HFF-Myc (cell line): Measurements from ENCODE around the gene SAP25.
"Not testable (repeated sequence)": the region's sequence is repeated elsewhere in the genome, so short reads cannot be mapped to it uniquely, and the experiment has no call there.

Experiments
- DNase-seq: peaks from one replicate; pipeline ENCODE4 v3.0.0-alpha.2; 2011; ENCODE audit warnings: low read depth; ENCODE audit errors: extremely low read depth
- H3K4me3 ChIP-seq: replicated peaks from 2 replicates; pipeline ENCODE4 v1.5.1; 2011; ENCODE audit warnings: low read depth, mild to moderate bottlenecking, control low read depth, low read length
- TF ChIP-seq, protein P1 (sequence below): IDR thresholded peaks from 2 replicates; pipeline ENCODE4 v1.5.1; 2012; ENCODE audit warnings: mild to moderate bottlenecking, low read depth, low read length, control low read depth; ENCODE audit errors: missing control alignments

Gene SAP25

DNA sequence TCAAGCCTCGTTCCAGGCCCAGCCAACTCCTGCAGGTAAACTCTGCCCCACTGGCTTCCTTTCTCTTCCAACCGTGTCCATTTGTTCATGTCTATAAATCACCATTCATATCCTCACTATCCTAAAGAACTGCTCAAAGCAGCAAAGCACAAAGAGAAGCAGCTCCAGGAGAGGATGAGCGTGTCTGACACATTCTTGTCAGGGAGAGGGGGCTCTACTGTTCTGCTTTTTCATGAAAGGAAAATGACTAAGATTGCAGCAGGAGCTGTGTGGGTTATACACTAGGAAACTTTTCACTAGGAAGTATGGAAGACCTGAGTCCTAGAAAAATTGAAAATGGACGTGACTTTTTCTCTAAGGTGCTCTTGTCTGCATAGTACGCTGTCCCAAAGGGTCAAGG is 18.0 kb downstream of the SAP25 start:
- no peak for DNase-seq
- TF ChIP-seq, protein P1, sequence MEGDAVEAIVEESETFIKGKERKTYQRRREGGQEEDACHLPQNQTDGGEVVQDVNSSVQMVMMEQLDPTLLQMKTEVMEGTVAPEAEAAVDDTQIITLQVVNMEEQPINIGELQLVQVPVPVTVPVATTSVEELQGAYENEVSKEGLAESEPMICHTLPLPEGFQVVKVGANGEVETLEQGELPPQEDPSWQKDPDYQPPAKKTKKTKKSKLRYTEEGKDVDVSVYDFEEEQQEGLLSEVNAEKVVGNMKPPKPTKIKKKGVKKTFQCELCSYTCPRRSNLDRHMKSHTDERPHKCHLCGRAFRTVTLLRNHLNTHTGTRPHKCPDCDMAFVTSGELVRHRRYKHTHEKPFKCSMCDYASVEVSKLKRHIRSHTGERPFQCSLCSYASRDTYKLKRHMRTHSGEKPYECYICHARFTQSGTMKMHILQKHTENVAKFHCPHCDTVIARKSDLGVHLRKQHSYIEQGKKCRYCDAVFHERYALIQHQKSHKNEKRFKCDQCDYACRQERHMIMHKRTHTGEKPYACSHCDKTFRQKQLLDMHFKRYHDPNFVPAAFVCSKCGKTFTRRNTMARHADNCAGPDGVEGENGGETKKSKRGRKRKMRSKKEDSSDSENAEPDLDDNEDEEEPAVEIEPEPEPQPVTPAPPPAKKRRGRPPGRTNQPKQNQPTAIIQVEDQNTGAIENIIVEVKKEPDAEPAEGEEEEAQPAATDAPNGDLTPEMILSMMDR = no peak

DNA sequence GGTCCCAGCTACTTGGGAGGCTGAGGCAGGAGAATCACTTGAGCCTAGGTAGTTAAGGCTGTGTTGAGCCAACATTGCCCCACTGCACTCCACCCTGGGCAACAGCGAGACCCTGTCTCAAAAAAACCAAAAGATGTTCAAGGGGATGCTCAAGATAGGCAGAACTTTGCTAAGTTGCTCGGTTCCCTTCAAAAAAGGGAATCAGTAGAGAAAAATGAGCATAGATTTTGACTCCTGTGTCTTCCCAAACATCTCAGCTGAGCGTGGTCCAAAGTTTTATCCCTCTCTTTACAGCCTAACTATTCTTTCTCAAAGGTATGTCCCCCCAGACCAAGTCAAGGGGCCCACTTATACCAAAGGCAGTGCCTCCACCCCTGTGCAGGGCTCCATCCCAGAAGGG is 20.7 kb downstream of the SAP25 start:
- DNase-seq = no peak
- TF ChIP-seq, protein P1 = no peak
- H3K4me3 ChIP-seq = no peak overlapping the region

More for the DNA sequence above, 18.0 kb downstream of the SAP25 start:
- H3K4me3 ChIP-seq = no peak overlapping the region

DNA sequence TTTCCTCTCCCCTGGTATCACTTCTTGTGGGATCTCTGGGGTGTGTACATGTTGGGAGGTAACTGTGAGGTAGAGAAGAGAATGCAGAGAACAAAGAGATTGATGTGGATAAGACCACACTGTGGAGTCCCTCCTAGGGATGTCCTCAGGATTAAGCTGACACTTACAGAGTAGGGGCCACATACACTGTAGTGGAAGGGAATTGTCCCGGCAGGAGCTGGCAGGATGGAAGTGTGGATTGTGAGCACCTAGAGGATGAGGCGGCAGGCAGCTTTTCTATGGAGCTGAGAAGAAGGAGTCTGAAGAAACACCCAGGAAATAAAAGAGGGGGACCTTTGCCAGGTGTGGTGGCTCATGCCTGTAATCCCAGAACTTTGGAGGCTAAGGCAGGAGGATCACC is 21.2 kb downstream of the SAP25 start:
- no peak overlapping the region for H3K4me3 ChIP-seq

DNA sequence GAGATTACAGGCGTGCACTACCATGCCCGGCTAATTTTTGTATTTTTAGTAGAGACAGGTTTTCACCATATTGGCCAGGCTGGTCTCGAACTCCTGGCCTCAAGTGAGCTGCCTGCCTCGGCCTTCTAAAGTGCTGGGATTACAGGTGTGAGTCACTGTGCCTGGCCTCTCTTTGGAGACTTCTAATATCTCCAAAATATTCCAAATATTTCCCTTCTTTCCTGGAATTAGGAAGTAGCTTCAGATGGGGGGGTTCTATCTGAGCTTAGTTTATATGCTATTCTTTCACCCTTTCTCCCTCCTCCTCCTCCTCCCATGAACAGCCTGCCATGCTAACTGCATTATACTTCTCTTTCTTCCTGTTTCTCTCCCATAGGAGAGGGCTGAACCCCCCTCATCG is 25.3 kb downstream of the SAP25 start:
- H3K4me3 ChIP-seq, DNase-seq: not testable (repeated sequence)

More for the DNA sequence above, 21.2 kb downstream of the SAP25 start:
- TF ChIP-seq, protein P1 = no peak
- no peak for DNase-seq

DNA sequence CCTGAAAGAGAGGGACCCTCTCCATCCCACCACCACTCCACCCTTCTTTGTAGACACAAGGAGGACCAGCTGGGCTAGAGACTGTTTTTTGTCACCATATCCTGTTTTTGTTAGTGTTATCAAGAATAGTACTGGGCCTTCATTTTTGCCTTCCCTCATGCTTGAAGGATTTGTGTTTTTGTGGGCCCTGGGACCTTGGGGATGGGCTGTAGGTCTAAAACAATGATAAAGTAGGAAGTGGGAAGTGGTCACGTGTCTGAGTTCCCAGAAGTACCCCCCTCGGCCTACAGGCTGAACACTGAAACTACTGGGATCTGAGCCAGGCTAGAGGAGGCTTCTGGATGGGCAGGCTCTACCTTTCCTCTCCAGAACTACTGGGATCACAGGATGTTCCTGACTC is 25.8 kb downstream of the SAP25 start:
- no peak for DNase-seq
- TF ChIP-seq, protein P1 = no peak
- no peak overlapping the region for H3K4me3 ChIP-seq

DNA sequence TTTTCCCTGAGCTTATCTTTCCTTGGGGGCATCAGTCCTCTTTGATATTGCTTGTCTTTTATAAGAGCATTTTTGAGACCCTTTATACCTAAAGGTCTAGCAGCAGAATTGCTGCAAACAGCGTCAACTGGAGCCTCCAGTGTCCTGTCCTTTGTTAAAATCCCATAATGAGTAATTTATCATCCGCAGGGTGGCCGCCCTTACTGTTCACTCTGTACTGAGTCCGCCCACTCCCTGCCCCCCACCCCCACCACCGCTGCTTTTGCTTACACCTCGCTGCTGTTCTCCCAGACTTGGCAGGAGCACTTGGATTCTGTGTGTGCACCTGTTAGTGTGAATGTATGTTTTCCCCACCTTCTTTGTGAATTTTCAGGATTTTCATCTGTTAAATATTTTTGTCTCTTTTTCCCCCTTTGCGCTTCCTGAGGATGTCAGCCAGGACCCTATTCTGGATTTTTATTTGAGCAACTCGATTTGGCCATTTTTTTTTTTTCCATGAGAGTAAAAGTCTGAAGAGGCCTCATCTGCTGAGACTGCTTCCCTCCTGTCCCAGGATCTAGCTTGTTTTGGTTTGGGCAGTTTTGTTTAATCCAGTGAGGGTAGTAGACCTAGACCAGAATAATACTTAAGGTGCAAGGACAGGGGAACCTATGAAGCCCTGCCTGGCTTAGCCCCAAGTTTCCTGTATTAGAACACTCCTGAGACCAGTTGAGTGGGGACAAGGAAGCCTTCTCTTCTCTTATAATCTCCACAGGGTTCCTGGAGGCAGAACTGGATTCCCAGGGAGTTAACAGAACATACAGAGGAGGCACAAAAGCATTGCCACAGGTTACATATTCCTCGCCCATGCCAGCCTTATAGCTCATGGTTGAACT is 26.5 kb downstream of the SAP25 start:
- no peak for DNase-seq
- TF ChIP-seq, protein P1 = no peak
- H3K4me3 ChIP-seq = no peak overlapping the region

DNA sequence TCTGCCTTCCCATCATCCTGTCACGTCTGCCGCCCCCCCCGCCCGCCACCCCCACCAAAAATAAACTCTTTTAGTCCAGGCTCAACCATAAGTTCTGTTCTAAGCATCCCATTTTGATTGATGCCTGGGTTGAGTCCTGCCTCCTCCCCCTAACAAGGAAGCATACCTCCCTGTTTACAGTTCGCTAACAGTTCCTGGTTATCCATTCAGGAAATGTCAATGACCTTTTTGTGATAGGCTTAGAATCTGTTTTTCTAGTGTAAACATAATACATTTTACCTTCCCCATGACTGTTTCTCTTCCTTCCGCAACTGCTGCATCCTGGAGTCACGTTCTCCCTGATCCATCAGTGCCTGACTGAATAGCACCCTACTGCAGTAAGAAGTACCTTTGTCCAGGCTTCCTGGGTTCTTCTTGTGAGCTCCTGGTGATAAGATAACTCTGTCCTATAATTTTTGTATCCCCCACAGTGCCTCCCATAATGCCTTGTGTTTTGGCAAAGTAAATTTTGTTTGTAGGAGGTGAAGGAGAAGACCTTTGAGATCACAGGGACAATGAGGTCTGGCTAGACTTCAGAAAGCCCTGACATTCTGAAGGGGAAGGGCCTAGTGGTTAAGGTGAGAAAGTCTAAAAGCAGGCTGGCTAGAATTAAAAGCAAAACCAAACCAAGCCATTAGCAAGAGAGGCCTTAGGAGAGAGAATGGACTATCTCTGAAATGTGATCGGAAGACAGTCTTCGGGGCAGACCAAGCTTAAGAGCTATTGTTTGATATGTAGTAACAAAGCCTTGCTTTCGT is 27.4 kb downstream of the SAP25 start:
- TF ChIP-seq, protein P1 = no peak
- no peak overlapping the region for H3K4me3 ChIP-seq
- no peak for DNase-seq
